Measurements from ENCODE around the gene SPART. TPM values are rescaled to one million over a fixed set of nuclear protein-coding genes. Genes with fewer than 3 reads are reported as not detected.
"Not testable (repeated sequence)": the region's sequence is repeated elsewhere in the genome, so short reads cannot be mapped to it uniquely, and the experiment has no call there.

Gene SPART
- polyA plus RNA-seq, 5 donors = 72.2 to 105 (median 94.3) TPM

GRCh38 chr13:36355632-36356031 is 9.4 kb upstream of the SPART start:
- DNase-seq = no peak

- no peak for DNase-seq
Observed at GRCh38 chr13:36354842-36355623, 8.8 kb upstream of the SPART start.

- no peak for DNase-seq
Observed at GRCh38 chr13:36353001-36353400, 6.8 kb upstream of the SPART start.

GRCh38 chr13:36352350-36352749 is 6.2 kb upstream of the SPART start:
- no peak for DNase-seq

GRCh38 chr13:36347531-36348210 is 1.5 kb upstream of the SPART start:
- DNase-seq = no peak

- DNase-seq = peak; percentile 81 to 87
Observed at GRCh38 chr13:36345438-36346221, 564 bp downstream of the SPART start.

- no peak for DNase-seq
Observed at GRCh38 chr13:36344886-36345437, 1.2 kb downstream of the SPART start.

- DNase-seq = peak in 1 of 2 donors; percentile 17
Observed at GRCh38 chr13:36344173-36344572, 2.0 kb downstream of the SPART start.

GRCh38 chr13:36343766-36344165 is 2.4 kb downstream of the SPART start:
- DNase-seq = no peak

GRCh38 chr13:36342715-36343114 is 3.5 kb downstream of the SPART start:
- DNase-seq = no peak

- DNase-seq = no peak
Observed at GRCh38 chr13:36341718-36342117, 4.5 kb downstream of the SPART start.

- no peak for DNase-seq
Observed at GRCh38 chr13:36339600-36340155, 6.5 kb downstream of the SPART start.

GRCh38 chr13:36337938-36338641 is 8.1 kb downstream of the SPART start:
- DNase-seq = no peak

GRCh38 chr13:36332986-36333385 is 13.2 kb downstream of the SPART start:
- no peak for DNase-seq

- not testable (repeated sequence) for DNase-seq
Observed at GRCh38 chr13:36332255-36332654, 13.9 kb downstream of the SPART start.

GRCh38 chr13:36331280-36331679 is 14.9 kb downstream of the SPART start:
- DNase-seq = no peak

GRCh38 chr13:36329361-36329760 is 16.8 kb downstream of the SPART start:
- peak; percentile 36 to 39 for DNase-seq

- no peak for DNase-seq
Observed at GRCh38 chr13:36328821-36329220, 17.4 kb downstream of the SPART start.

- DNase-seq = no peak
Observed at GRCh38 chr13:36325912-36326311, 20.3 kb downstream of the SPART start.

GRCh38 chr13:36324881-36325280 is 21.3 kb downstream of the SPART start:
- DNase-seq = not testable (repeated sequence)

GRCh38 chr13:36323951-36324566 is 22.1 kb downstream of the SPART start:
- no peak for DNase-seq
